CD4-positive, alpha-beta T cell treated with Interleukin-17A for 4 hours (primary cell): ENCODE results near the gene CCDC184.
A peak's percentile ranks its signal among the peaks of the same experiment; 100 is the strongest.
"Not testable (repeated sequence)": the region's sequence is repeated elsewhere in the genome, so short reads cannot be mapped to it uniquely, and the experiment has no call there.

Experiments
- DNase-seq: peaks from one replicate; pipeline ENCODE4 v3.0.0-alpha.2; 2020; ENCODE audit warnings: mixed read lengths

Gene CCDC184

DNA sequence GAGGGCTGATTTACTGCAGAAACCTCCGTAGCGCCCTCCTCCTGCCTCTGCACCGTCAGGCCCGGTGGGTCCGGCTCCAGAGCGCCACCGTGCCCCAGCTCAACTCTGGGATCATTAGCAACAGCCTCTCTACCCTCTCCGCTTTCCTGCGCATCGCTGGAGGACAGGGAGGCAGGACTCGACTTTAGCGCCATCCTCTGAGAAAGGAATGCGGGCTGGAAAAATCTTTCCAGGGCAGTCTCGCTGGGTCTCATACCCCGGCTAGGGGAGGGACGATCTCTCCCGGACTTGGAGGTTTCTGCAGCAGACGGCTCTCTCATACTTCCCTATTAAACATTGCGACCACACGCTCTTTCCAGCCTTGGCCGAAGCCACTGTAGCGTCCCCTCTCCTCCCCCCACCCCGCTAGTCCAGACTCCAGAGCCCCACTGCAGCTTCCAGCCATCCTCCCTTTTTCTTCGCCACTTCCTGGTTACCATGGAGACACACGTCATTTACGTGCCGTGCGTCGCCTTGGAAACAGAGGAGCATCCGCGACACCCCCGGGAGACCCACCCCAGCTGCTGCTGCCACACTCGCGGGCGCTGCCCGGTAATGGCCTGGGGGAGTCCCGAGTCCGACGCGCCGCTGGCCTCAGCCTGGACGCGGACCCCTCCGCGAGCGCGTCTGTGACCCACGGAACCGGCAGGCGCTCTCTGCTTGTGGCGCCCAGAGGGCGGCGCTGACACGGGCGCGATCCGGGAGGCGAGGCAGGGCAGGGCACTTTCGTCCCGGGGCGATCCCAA lies at the start of gene CCDC184:
CCDC184 (plus strand) TSS at position 554 of the 785 bp plus-strand sequence. CDS start 479 bp downstream, outside the sequence.
- peak; percentile 79 for DNase-seq

DNA sequence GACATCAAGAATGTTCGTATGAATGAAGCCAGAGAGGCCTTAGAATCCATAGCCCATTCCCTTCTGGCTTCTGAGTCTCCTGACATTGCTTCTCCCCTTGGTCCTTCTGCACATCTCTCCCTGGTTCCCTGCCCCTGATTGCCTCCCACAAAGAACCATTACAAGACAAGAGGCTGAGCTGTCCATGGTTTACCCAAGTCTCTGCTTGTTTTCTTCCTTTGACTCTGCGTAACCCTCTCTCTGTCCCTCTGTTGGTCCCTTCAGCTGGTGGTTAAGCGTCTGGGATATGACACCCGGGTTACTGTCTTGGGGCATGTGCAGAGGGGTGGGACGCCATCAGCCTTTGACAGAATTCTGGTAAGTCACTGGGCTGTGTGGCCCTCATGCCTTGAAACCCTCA lies 48.4 kb upstream of the CCDC184 start:
- DNase-seq, result no peak

DNA sequence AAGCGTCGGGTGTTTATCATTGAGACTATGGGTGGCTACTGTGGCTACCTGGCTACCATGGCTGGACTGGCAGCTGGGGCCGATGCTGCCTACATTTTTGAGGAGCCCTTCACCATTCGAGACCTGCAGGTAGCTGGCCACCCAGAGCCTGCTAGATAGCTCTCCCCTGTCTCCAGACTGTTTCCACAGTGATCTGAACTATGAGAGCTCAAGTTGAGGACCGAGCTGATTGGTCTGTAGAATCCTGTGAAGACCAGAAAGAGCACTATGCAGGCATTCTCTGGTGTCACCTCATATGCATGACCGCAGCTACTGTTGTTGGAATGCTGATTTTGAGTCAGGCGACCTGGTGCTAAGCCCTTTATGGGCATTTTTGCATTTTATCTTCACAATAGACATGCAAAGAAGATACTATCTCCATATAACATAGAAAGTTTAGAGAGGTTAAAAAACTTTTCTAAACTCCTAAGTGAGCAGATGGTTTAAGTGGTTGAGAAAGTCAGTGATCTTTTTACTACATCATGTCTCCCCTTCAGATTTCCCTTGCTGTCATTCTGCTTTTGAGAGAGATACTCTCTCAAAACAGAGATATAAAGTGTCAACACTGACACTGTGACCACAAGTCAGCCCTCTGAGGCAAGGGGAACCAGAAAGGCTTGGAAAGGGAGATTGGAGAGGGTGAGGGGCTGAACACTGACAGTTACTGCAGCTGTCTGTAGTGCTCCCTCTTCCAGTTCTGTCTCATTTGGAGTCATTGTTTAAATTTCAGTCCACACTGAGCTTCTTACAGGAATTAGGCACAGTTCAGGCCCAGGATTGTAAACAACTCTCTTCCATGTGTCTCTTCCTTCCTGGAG lies 40.4 kb upstream of the CCDC184 start:
- no peak for DNase-seq

- no peak for DNase-seq
Observed at GRCh38 chr12:48143898-48144297, 39.5 kb upstream of the CCDC184 start.

DNA sequence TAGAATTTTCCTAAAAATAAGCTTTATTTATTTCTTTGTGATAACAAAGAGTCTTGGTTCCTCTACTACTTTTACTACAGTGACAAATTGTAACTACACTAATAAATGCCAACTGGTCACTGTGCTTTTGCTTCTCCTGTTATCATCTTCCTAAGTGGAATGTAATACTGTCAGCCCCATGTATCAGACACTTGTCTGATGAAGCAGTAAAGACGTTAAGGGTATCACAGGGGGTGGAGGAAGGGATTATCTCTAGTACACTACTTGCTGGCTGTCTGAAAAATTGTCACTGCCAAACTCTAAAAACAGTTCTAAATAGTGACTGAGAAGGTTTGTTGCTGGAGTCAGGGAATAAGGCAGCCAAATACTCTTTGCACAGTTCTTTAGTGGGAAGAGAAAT lies 37.5 kb upstream of the CCDC184 start:
- DNase-seq, result no peak

GRCh38 chr12:48151103-48151771 lies 32.2 kb upstream of the CCDC184 start:
- DNase-seq, result no peak

DNA sequence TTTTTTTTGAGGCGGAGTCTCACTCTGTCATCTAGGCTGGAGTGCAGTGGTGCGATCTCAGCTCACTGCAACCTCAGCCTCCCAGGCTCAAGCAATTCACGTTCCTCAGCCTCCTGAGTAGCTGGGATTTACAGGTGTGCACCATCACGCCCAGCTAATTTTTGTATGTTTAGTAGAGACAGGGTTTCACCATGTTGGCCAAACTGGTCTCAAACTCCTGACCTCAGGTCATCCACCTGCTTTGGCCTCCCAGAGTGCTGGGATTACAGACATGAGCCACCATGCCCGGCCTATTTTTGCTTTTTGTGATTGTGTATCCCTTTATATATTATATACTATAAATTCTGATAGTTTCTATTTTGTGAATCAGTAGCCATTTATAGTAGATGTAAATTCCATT lies 27.7 kb upstream of the CCDC184 start:
- DNase-seq, result not testable (repeated sequence)

DNA sequence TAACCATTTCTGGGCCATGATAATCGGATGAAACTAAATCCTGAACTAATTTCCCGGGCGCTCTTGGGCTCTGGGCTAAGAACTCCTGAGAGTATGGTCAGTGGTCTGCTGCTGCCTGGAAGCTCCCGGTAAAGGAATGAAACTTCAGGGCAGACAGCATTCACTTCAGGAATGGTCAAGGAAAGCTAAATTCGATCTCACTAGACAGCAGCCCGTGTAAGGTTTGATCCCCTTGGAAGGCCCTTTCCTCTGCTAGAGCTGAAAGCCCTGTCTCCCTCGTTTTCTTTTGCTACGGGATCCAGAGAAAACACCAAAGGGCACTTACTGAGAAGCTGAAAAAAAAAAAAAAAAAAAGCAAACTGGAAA lies 26.8 kb upstream of the CCDC184 start:
- no peak for DNase-seq

DNA sequence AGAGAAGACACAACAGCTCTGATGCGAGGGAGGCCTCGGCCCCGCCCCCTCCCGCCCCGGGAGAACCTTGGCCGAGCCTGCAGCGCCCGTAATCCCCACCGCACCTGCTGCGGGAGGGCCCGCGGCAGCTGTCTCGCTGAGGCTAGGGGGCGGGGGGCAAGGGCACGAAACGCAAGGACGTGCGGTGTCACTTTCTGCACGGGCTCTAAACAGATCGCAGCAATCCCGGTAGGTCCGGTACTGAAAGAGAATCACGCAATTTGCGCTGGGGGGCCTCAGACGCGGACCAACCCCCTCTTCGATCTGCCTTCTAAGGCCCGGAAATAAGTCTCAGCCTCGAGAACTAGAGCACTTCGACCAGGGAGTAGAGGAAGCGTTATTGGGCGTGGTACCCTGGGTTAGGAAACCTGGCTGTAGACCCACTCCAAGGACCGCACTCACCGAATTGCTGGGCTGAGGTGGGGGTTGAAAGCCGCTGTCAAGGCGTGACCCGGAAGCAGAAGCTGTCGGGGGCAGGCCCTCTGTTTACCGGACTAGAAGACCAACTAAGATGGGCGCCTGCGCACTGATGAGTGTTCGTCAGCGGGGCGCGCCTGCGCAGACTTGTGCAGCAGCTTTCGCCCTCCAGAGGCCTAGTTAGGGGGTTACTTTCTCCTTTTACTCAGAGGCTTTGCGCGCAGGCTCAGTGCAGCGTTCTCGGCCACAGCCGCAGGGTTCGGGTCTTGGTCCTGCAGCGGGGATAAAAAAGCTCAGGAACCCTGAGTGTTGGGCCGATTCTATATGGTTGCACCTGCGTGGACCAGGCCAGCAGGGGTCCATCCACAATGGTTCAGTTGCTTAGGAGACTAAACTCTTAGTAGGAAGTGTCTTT lies 26.2 kb upstream of the CCDC184 start, which contains the start of gene ASB8:
ASB8 (minus strand) TSS at position 498 of the 871 bp plus-strand sequence. CDS start 4,019 bp downstream, outside the sequence.
- peak; percentile 99 for DNase-seq

DNA sequence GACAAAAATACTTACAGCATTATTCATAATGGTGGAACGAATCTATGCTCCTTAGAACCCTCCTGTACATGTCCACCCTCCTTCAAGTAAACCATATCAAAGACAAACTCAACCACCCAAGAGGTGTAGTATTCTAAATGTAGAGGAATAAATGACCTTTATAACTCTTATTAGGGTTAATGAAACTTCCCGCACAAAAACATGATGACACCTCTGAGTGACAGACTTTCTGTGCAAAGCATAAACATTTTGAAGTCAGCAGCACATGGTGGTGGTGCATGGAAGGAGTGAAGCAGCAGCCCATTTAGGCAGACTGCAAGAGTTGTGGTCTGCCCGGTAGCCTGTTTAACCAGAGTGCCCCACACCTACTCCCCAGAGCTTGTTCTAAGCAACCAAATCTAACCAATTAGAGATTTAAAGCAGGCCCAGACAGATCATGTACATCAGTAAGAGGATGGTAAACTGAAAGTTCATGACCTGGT lies 25.5 kb upstream of the CCDC184 start:
- DNase-seq, result peak; percentile 21

DNA sequence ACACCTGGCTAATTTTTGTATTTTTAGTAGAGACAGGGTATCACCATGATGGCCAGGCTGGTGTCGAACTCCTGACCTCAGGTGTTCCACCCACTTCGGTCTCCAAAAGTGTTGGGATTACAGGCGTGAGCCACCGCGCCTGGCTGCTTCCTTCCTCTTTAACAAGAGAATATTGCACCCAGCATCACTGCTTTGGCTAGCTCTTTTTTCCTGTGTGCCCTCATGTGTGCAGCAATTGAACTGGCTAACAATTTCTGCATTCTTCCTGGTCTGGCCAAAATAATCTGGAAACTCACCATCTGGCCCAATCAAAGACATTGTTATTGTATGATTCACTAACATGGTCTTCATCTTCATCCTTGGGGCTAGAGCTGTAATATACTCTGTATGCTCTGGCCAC lies 23.4 kb upstream of the CCDC184 start:
- DNase-seq, result no peak

DNA sequence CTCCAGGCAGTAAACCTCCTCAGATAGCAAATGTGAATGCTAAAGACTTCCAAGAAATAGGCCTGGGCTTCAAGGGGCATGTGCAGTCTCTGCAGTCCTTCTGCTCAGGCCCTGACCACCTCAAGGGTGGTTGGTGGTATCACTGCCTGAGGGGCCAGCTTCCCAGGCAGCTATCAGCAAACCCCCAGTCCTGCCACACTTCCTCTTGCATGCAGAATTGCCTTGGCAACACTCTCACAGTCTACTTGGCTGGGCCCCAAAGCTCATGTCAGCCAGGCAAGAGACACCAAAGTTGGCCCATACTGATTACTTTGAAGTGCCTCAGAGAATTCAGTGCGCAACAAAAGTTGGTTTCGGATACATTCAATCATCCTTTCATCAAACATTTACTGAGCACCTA lies 22.6 kb upstream of the CCDC184 start:
- DNase-seq, result no peak

DNA sequence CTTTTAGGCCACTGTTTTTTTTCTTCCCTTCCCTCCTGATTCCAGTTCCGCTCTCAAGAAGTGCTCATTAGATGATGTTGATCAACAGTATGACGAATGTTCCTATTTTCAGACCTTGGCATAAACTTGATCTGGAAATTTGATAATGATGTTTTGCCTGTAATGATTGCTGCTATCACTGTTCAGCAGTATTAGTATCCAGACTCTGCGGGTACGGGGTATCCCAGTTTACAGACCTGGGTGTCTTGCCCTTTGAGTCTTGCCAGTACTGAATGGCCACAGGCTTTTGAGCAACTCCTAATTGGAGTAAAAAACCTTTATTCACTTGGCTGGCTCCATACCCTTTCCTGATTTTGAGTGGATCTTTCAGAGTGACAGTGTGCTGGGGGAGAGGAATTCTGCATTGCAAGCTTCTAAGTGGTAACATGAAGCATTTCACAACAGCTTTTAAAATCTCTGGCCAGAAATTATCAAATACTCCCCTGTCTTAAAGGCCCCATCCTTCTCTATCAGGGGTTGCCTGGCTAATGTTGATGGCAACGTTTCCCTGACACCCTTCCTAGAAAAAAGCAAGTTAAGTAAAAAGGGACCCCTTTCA lies 20.2 kb upstream of the CCDC184 start:
- DNase-seq, result no peak

- DNase-seq, result no peak
Observed at GRCh38 chr12:48164451-48164850, 19.0 kb upstream of the CCDC184 start.

DNA sequence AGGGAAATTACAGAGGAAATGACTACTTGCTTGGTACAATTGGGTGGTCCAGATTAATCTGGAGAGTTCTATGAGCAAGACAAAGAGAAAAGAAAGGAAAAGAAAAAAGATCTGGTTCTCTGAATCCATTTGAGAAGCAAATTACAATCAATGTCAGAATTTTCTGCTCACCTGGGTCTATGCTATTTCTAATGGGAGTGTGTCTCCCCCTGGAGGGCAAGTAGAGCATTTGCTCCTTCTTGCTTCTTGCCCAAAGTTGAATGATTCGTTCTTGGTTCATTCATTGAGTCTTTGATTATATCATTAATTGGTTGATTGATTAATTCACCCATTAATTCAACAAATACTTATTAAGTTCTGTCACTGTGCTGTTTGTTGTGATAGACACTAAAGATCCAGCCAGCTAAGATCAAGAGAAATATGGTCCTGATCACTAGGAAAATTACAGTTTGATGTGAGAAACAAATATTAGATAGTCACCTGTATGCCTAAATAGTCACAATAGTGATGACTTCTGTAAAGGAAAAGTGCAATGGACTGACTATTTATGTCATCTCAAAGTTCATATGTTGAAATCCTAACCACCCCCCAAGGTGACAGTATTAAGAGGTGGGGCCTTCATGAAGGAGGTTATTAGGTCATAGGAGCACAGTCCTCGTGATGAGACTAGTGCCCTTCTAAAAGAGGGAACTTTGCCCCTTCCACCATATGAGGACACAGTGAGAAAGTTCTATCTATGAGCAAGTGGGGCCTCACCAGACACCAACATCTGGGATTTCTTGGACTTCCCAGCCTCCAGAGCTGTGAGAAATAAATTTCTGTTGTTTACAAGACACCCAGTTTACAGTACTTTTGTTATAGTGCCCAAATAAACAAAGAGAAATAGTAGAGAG lies 18.1 kb upstream of the CCDC184 start:
- peak; percentile 74 for DNase-seq

GRCh38 chr12:48169011-48169410 lies 14.4 kb upstream of the CCDC184 start:
- no peak for DNase-seq

DNA sequence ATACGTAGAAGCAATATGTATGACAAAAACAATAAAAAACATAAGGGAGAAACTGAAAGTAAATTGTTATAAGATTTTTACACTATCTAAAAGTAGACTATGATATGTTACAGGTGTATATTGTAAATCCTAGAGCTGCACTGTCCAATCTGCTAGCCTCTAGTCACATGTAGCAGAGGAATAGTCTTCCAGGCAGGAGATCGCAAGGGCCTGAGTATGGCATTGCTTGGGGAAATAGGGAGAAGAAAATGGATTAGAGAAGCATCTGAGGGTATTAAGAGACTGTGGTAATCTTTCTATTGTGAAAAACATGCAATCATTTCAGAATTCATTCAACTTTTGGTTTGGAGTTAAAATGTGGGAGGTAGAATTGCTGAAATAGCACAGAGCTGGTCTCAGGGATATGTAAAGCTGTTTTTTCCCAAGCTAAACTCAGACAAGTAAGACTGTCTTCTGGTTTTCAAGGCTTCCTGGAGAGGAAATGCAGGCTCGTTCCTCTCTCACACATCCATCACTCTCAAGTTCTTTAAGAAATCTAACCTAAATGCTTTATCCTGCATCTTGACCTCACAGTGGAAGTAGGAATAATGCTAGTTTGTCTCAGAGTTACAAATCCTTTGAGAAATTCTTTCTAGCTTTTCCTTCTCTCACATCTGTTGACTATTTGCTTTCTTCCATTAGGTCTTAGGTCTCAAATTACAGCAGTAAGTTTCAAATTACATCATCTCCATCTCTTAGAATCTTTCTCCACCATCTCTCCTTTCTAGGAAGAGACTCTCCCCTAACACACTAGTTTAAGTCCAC lies 7.6 kb upstream of the CCDC184 start:
- no peak for DNase-seq

DNA sequence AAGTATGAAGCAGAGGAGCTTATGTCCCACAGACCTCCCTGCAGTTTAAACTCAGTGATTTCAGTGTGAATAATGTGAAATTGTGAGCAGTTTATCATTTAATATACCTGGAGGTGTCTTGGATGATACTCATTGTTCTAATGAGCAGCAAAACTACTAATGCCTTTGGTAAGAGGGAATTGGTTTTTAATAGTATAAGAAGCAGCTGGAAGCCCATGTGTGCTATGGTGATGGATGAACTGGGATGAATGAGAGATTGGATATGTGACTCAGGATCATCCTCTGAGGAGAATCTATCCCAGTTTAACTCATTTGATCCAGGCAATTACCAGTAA lies 7.1 kb upstream of the CCDC184 start:
- no peak for DNase-seq

DNA sequence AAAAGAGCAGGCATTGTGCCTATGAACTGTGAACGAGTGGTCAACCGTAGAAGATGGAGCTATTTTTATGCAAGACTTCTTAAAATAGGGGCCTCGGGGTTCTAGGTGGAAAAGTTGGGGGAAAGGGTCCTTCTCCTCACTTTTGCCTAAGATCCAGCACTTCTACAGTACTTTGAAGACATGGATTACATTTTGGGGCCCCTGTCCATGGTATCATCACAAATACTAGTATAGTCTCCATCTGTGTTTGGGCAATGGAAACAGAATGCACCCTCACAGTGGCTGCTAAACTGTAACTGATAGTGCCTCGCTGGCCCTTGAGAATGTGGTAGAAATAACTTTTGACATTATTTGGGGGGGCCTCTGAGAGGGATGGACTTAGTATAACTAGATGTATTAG lies 5.5 kb upstream of the CCDC184 start:
- no peak for DNase-seq

DNA sequence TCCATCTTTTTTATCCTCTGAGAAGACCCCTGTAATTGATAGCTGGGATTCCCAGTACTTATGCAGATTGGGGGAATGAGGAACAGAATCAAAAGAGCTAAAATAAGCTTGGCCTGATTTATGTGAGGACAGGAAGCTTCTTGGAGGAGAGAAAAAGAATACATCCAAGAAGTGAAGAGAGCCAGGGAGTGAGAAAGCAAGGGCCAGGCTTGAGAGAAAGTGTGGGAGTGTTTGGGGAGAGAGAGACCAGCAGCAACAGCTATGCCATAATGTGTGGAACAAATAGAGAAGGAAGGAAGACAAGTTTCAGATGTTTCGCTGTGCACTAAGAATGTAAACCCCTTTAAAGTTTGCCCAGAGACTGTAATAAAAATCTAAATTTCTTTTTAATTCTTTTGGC lies 4.0 kb upstream of the CCDC184 start:
- no peak for DNase-seq
